HepG2 (cell line): ENCODE data around the gene CDT1. TPM values are rescaled to one million over a fixed set of nuclear protein-coding genes. Genes with fewer than 3 reads are reported as not detected.
A peak's percentile ranks its signal among the peaks of the same experiment; 100 is the strongest.

Source experiments
- E2F2 ChIP-seq: sonication (generic); formaldehyde crosslinking; IDR thresholded peaks from 2 replicates; pipeline ENCODE4 v1.4.0; 2020; ENCODE audit warnings: missing genetic modification reagents, borderline replicate concordance
- ESRRA ChIP-seq: sonication (generic); formaldehyde crosslinking; IDR thresholded peaks from 2 replicates; pipeline ENCODE4 v1.5.1; 2020; ENCODE audit warnings: mild to moderate bottlenecking, low read depth, missing genetic modification reagents
- GATAD1 ChIP-seq: IDR thresholded peaks from 2 replicates; pipeline ENCODE4 v1.6.1; 2016; ENCODE audit warnings: missing genetic modification reagents, missing compliant biosample characterization
- HNRNPLL ChIP-seq: fragments of 200-400 bp; formaldehyde crosslinking; IDR thresholded peaks from 2 replicates; pipeline ENCODE4 v1.6.1; 2017; ENCODE audit warnings: mild to moderate bottlenecking, low read depth, low read length; ENCODE audit not compliant: poor library complexity, severe bottlenecking
- JUNB ChIP-seq: sonication (generic); formaldehyde crosslinking; IDR thresholded peaks from 2 replicates; pipeline ENCODE4 v1.8.0; 2022; ENCODE audit warnings: missing genetic modification reagents, mild to moderate bottlenecking, borderline replicate concordance
- KLF6 ChIP-seq: IDR thresholded peaks from 2 replicates; pipeline ENCODE4 v1.8.0; 2016; ENCODE audit warnings: missing biosample characterization, missing genetic modification reagents
- MXD3 ChIP-seq: IDR thresholded peaks from 2 replicates; pipeline ENCODE4 v1.6.1; 2016; ENCODE audit warnings: mild to moderate bottlenecking, missing biosample characterization, missing genetic modification reagents
- PRMT3 ChIP-seq: sonication (generic); formaldehyde crosslinking; IDR thresholded peaks from 2 replicates; pipeline ENCODE4 v1.8.1; 2022; ENCODE audit warnings: low read depth, mild to moderate bottlenecking, moderate library complexity, missing genetic modification reagents, borderline replicate concordance
- RELA ChIP-seq: sonication (generic); formaldehyde crosslinking; IDR thresholded peaks from 2 replicates; pipeline ENCODE4 v1.4.0; 2020; ENCODE audit warnings: missing genetic modification reagents
- TFDP1 ChIP-seq: IDR thresholded peaks from 2 replicates; pipeline ENCODE4 v1.6.1; 2016; ENCODE audit warnings: missing compliant biosample characterization, missing genetic modification reagents, borderline replicate concordance
- ZC3H4 ChIP-seq: sonication (generic); formaldehyde crosslinking; IDR thresholded peaks from 2 replicates; pipeline ENCODE4 v1.4.0; 2020; ENCODE audit warnings: missing genetic modification reagents, borderline replicate concordance
- ZFY ChIP-seq: sonication (generic); formaldehyde crosslinking; IDR thresholded peaks from 2 replicates; pipeline ENCODE4 v1.4.0; 2020; ENCODE audit warnings: missing genetic modification reagents
- ZKSCAN1 ChIP-seq: fragments of 150-350 bp; IDR thresholded peaks from 2 replicates; pipeline ENCODE4 v1.6.1; 2014; ENCODE audit warnings: low read length
- ZNF24 ChIP-seq: fragments of 450-650 bp; IDR thresholded peaks from 2 replicates; pipeline ENCODE4 v1.6.1; 2017; ENCODE audit warnings: antibody characterized with exemption, mild to moderate bottlenecking
- ZNF280B ChIP-seq: sonication (generic); formaldehyde crosslinking; IDR thresholded peaks from 2 replicates; pipeline ENCODE4 v1.5.0; 2020; ENCODE audit warnings: missing genetic modification reagents, mild to moderate bottlenecking, borderline replicate concordance
- ZNF441 ChIP-seq: sonication (generic); formaldehyde crosslinking; IDR thresholded peaks from 2 replicates; pipeline ENCODE4 v1.7.0; 2021; ENCODE audit warnings: missing genetic modification reagents, borderline replicate concordance
- ZNF768 ChIP-seq: sonication (generic); formaldehyde crosslinking; IDR thresholded peaks from 2 replicates; pipeline ENCODE4 v1.4.0; 2020; ENCODE audit warnings: missing genetic modification reagents
- polyA plus RNA-seq, 8 experiments: library from polyadenylated mRNA; depleted of rRNA in 3 of 8; stranded (reverse) in 7 of 8; unstranded in 1 of 8; fragments of >200 nt; fragmentation: Illumina TruSeq in 4 of 8; extraction: Trizol in 4 of 8; gene quantifications; 2 replicates each; pipeline versions ENCODE4 v1.2.1 to v1.2.3, GENCODE V29; 2011 to 2016; ENCODE audit warnings: low read depth in 4 of 8, missing spikeins in 1 of 8, mixed read lengths in 1 of 8; ENCODE audit not compliant: insufficient read depth in 1 of 8
- total RNA-seq, 5 experiments: library from RNA; depleted of rRNA; stranded (reverse); fragments of >200 nt; fragmentation: Illumina TruSeq; extraction: Trizol; gene quantifications; 2 replicates each; pipeline ENCODE4 v1.2.3, GENCODE V29; 2016; ENCODE audit warnings: low read depth in 1 of 5
- TF ChIP-seq, protein P1 (sequence below): sonication (generic); formaldehyde crosslinking; IDR thresholded peaks from 2 replicates; pipeline ENCODE4 v1.9.0; 2021; ENCODE audit warnings: missing genetic modification reagents, borderline replicate concordance

Gene CDT1
- total and polyA plus RNA-seq, 2 of the 13 experiments (the other 11 are each of a cell fraction or from before 2014, with no cell fraction given): 23.1 to 23.8 TPM

DNA sequence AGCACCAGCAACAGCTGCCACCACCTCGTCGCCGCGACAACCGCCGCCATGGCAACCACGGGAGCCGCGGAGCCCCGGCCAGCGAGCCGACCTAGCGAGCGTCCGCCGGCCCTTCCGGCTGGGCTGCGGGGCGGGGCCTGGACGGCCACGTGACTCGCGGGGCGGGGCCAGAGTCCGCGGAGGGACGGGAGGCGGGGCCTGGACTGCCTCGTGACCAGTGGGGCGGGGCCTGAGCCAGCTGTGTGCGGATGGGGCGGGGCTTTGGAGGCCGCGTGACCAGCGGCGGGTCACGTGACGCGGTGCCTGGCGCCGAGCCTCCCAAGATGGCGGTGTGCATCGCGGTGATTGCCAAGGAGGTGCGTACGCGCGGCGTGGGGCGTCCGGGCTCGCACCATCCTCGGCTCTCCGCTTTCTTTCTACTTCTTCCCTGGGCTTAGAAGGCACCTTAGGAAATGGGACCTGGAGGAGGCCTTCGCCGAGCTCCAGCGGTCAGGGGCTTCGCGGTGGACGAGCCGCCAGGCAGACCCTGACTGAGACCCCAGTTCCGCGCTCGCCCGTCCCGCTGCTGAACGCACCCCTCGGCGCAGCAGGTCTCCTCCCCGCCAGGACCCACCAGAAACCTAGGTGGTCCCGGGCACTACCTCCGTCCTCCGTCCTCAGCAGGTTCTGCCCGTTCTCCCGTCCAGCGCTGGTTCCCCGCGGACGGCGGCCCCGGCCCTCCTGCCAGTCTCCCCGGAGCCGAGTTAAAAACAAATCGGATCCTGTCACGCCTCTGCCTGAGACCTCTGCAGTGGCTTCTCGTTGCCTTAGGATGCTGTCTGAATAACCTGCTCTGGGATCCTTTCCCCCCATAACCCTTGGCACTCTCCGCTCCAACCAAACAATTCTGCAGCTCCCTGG is 53.5 kb downstream of the CDT1 start, which contains the start of the genes GALNS and TRAPPC2L (continued):
- TF ChIP-seq ZNF441: no peak
- TF ChIP-seq ZNF768: peak; percentile 60; the same call in 1 of the 2 replicates
- TF ChIP-seq ZNF24: no peak
- peak; percentile 89; the same call in 1 of the 2 replicates for TF ChIP-seq MXD3 (CRISPR knock-in tag)
- peak; percentile 74 for TF ChIP-seq ZFY (CRISPR knock-in tag)
- TF ChIP-seq PRMT3 (CRISPR knock-in tag): 0 out of 2 replicates have a peak, but pooled peaks have one; percentile 58
- no peak for TF ChIP-seq JUNB (CRISPR knock-in tag)
- TF ChIP-seq, protein P1, sequence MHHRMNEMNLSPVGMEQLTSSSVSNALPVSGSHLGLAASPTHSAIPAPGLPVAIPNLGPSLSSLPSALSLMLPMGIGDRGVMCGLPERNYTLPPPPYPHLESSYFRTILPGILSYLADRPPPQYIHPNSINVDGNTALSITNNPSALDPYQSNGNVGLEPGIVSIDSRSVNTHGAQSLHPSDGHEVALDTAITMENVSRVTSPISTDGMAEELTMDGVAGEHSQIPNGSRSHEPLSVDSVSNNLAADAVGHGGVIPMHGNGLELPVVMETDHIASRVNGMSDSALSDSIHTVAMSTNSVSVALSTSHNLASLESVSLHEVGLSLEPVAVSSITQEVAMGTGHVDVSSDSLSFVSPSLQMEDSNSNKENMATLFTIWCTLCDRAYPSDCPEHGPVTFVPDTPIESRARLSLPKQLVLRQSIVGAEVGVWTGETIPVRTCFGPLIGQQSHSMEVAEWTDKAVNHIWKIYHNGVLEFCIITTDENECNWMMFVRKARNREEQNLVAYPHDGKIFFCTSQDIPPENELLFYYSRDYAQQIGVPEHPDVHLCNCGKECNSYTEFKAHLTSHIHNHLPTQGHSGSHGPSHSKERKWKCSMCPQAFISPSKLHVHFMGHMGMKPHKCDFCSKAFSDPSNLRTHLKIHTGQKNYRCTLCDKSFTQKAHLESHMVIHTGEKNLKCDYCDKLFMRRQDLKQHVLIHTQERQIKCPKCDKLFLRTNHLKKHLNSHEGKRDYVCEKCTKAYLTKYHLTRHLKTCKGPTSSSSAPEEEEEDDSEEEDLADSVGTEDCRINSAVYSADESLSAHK (CRISPR knock-in tag): no peak
- peak; percentile 67; the same call in 1 of the 2 replicates for TF ChIP-seq ESRRA (CRISPR knock-in tag)
- TF ChIP-seq RELA (CRISPR knock-in tag): no peak; the same call in 1 of the 2 replicates
- 0 out of 2 replicates have a peak, but pooled peaks have one; percentile 59 for TF ChIP-seq E2F2 (CRISPR knock-in tag)
- peak; percentile 67 for TF ChIP-seq HNRNPLL
- TF ChIP-seq ZKSCAN1: no peak
- peak; percentile 64; the same call in 1 of the 2 replicates for TF ChIP-seq TFDP1
- peak; percentile 98 for TF ChIP-seq GATAD1
- TF ChIP-seq ZNF280B (CRISPR knock-in tag): peak; percentile 88
- 0 out of 2 replicates have a peak, but pooled peaks have one; percentile 26 for TF ChIP-seq ZC3H4 (CRISPR knock-in tag)
- peak; percentile 64; the same call in 1 of the 2 replicates for TF ChIP-seq KLF6 (CRISPR knock-in tag)
